DMS53 (cell line): ENCODE measurements around the gene MC3R.

Source experiments
- DNase-seq: peaks from one replicate; lab custom pipeline; 2025; lab: John Stamatoyannopoulos, UW

The MC3R gene

GRCh38 chr20:56249956-56250355 is 1.4 kb downstream of the MC3R start:
- no peak for DNase-seq

GRCh38 chr20:56257604-56258003 is 9.1 kb downstream of the MC3R start:
- no peak for DNase-seq

GRCh38 chr20:56259948-56260347 is 11.4 kb downstream of the MC3R start:
- DNase-seq, result no peak

- DNase-seq, result no peak
Measured at GRCh38 chr20:56268536-56268935, 20.0 kb downstream of the MC3R start.

- DNase-seq, result no peak
Measured at GRCh38 chr20:56271974-56272373, 23.4 kb downstream of the MC3R start.

- DNase-seq, result no peak
Measured at GRCh38 chr20:56273491-56273890, 25.0 kb downstream of the MC3R start.

GRCh38 chr20:56274156-56274555 is 25.6 kb downstream of the MC3R start:
- no peak for DNase-seq

- DNase-seq, result no peak
Measured at GRCh38 chr20:56278196-56278595, 29.7 kb downstream of the MC3R start.

GRCh38 chr20:56285496-56285895 is 37.0 kb downstream of the MC3R start:
- no peak for DNase-seq

GRCh38 chr20:56289652-56290051 is 41.1 kb downstream of the MC3R start:
- DNase-seq, result no peak

GRCh38 chr20:56299362-56299761 is 50.8 kb downstream of the MC3R start:
- no peak for DNase-seq
